GM10266 (cell line): Measurements from ENCODE around the gene EPB41L1.

ENCODE experiments used
- DNase-seq: peaks from one replicate; pipeline ENCODE4 v3.0.0; 2012; ENCODE audit errors: extremely low spot score
- TF ChIP-seq, protein P1 (sequence below): IDR thresholded peaks from 2 replicates; pipeline ENCODE4 v1.5.1; 2012; ENCODE audit warnings: mild to moderate bottlenecking, low read depth; ENCODE audit not compliant: control insufficient read depth, insufficient read depth; ENCODE audit errors: missing control alignments

Gene EPB41L1

DNA sequence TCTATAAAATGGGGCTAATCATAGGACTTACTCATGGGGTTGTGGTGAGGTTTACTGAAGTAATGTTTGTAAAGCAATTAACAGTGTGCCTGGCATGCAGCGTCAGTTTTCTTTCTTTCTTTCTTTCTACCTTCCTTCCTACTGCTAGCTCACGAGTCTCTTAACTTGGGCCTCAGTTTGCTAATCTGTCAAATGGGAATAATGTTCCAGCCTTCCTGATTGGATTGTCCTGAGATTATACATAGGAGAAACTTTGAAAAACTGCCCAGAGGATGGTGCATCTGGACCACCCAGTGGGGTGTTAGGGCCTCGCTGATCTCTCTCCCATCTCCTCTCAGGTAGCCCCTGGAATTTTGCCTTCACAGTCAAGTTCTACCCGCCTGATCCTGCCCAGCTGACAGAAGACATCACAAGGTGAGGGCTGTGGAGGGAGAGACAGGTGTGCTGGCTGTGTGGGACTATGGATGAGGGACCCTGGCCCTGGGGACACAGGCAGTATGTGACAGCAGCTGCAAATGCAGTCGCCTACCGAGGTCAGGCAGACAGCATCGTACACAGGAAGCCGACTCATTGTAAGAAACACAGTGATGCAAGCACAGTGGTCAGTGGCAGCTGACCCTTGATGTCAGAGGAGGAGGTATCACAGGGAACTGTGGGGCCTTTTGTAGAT, 27.5 kb downstream of the EPB41L1 start:
- TF ChIP-seq, protein P1, sequence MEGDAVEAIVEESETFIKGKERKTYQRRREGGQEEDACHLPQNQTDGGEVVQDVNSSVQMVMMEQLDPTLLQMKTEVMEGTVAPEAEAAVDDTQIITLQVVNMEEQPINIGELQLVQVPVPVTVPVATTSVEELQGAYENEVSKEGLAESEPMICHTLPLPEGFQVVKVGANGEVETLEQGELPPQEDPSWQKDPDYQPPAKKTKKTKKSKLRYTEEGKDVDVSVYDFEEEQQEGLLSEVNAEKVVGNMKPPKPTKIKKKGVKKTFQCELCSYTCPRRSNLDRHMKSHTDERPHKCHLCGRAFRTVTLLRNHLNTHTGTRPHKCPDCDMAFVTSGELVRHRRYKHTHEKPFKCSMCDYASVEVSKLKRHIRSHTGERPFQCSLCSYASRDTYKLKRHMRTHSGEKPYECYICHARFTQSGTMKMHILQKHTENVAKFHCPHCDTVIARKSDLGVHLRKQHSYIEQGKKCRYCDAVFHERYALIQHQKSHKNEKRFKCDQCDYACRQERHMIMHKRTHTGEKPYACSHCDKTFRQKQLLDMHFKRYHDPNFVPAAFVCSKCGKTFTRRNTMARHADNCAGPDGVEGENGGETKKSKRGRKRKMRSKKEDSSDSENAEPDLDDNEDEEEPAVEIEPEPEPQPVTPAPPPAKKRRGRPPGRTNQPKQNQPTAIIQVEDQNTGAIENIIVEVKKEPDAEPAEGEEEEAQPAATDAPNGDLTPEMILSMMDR, result no peak
- DNase-seq, result no peak

DNA sequence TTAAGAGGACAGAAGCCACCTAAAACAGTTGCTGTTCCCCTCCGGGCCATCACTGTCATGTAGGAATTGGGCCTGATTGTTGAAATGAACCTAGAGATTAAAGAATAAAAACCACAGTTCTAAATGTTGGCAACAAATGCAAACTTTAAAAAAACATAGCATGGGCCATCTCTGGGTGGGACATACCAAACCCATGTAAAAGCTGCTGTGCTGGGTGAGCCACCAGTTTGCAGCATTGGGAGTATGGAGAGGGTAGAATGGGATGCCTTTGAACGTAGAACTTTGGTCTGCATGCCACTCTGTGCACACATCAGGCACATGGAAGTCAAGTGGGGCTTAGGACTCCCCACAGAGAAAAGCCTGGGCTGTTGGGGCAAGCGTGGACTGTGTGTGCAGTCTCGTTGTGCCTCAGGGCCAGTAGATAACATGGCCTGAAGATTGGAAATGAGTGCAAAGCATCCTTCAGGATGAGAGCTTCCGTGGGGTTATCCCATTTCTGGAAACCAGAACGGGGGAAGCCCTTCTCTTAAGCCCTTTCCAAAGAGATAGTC, 28.1 kb downstream of the EPB41L1 start:
- TF ChIP-seq, protein P1, result no peak
- DNase-seq, result no peak

DNA sequence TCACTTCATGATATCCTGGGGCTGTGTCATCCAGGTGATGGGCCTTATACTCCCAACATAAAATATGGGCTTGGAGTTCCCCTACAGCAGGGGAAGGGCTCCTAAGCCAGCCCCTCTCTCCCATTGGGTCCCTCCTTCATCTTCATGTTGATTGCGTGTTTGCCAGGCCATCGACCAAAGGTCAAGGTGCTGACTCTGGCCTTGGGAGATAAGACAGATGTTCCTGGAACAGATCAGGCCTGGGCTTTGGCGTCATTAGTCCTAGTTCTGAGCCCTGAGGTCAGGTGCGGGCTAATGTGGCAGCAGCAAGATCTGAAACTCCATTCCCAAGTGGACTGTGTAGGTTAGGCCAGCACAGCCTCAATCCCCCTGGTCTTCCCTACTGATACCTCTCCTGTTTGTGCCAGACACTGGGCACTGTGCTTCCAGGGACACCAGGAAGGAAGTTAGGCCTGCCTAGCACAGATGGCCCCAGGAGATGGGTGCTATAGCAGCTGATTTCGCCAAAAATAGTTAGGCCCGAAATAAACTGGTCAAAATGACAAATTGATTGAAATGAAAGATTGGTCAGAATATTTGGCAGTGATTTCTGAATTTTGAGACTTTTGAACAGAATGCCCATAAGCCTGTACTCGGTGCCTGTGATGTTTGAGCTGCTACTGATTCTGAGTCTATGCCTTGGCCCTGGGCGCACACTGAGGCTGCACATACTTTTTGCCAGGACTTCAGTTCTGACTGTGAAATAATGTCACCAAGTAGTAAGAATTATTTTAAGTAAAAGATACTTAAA, 28.8 kb downstream of the EPB41L1 start:
- TF ChIP-seq, protein P1, result no peak

DNA sequence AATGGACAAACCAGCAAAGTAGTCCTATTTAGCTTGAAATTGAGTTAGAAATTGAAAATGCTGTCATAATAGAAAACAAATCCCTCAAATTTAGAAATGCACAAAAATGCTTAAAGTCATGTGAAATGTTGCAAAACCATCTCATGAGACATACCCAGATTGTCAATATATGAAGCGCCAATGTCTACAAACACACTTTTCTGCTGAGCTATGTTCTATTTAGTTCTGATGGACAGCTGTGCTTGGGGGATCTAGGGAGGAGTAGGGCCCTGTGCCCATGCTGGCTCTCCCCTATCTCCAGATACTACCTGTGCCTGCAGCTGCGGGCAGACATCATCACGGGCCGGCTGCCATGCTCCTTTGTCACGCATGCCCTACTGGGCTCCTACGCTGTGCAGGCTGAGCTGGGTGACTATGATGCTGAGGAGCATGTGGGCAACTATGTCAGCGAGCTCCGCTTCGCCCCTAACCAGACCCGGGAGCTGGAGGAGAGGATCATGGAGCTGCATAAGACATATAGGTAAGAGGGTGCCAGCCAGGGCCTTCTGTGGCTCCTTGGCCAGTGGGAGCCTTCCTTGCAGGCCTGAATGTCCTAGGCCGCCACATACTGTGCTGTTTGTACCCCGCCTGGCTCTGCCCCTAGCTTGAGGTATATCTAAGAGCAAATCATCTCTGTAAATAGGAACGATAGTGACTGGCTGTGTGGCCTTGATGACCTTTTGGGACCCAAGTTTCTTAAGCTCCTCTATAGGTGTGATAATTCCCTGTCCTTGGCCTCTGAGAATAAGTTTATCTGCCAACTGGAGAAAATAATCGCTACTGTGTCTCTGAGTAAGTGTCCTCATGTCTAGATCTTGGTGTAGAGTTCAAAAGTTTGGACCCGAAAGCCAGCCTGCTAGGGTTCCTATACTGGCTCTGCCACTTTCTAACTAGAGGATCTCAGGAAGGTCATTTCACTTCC, 30.6 kb downstream of the EPB41L1 start:
- TF ChIP-seq, protein P1, result no peak
- no peak for DNase-seq

More for the DNA sequence above, 28.8 kb downstream of the EPB41L1 start:
- DNase-seq, result no peak

DNA sequence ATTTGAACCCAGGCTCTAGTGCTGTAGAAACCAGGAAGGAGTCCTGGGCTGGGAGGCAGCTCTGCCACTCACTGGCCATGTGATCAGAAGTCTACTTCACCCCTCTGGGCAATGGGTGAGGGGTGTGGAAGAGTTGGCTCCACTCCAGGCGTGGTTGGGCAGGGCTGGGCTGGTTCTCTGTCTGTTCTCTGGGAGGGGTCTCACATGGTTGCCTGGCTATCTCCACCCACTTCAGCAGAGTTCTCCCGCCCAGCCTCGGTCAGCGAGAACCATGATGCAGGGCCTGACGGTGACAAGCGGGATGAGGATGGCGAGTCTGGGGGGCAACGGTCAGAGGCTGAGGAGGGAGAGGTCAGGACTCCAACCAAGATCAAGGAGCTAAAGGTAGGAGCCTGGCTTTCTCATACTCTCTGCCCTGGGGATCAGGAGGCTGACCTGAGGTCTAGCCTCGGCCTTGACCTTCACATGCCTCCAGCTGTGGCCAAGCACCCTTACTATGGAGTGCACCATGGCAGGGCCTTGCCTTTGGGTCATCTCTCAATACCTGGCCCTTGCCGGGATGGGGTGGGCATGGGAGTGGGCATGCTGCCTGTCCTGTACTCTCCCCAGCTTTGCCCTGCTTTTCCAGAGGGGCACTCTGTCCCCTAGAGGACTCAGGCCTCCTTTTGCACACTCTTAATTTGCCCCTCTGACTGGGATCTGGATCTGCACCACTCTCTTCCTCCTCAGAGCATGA, 39.6 kb downstream of the EPB41L1 start:
- no peak for DNase-seq
- TF ChIP-seq, protein P1, result no peak

DNA sequence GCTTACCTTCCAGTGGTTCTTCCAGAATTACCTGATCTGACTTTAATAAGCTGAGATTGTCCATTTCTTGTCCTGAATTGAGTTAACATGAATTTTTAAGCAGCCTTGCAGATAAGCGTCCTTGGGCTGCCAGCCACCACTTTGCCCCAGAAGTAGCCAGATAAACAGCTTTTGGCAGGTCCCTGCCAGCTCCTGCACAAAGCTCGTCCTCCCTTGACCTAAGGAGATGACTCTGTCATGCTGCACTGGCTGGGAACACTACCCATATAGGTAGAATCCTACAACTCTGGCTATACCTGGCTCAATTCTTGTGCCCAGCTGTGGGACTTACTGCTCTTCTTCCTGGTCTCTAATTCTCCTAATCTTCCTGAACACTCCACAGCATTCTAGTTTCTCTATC, 42.1 kb downstream of the EPB41L1 start:
- DNase-seq, result no peak
- TF ChIP-seq, protein P1, result no peak
